NCI-H748 treated with DMSO at 0.1 percent for 48 hours (cell line): ENCODE data around the gene DIAPH1.
A peak's percentile ranks its signal among the peaks of the same experiment; 100 is the strongest.

Experiments
- DNase-seq: peaks from one replicate; lab custom pipeline; 2025; lab: John Stamatoyannopoulos, UW

Gene DIAPH1

GRCh38 chr5:141639357-141640050 is 20.7 kb upstream of the DIAPH1 start:
- no peak for DNase-seq

- no peak for DNase-seq
Measured at GRCh38 chr5:141638771-141639170, 20.0 kb upstream of the DIAPH1 start.

GRCh38 chr5:141637767-141638419 is 19.1 kb upstream of the DIAPH1 start:
- DNase-seq, result no peak

GRCh38 chr5:141637123-141637766 is 18.4 kb upstream of the DIAPH1 start:
- DNase-seq, result no peak

- peak; percentile 81 for DNase-seq
Measured at GRCh38 chr5:141636413-141637122, 17.8 kb upstream of the DIAPH1 start, which contains the start of the genes HDAC3 and RELL2. Gene HDAC3, minus strand, starts transcription at chr5:141636849. Its CDS starts 59 bp downstream, at chr5:141636790. Gene RELL2, plus strand, starts transcription at chr5:141636997. Its CDS starts 1,229 bp downstream, at chr5:141638226.

- no peak for DNase-seq
Measured at GRCh38 chr5:141636106-141636412, 17.3 kb upstream of the DIAPH1 start.

- DNase-seq, result no peak
Measured at GRCh38 chr5:141635646-141636045, 16.8 kb upstream of the DIAPH1 start.

GRCh38 chr5:141634720-141635119 is 15.9 kb upstream of the DIAPH1 start:
- no peak for DNase-seq

- DNase-seq, result no peak
Measured at GRCh38 chr5:141633871-141634561, 15.2 kb upstream of the DIAPH1 start.

- no peak for DNase-seq
Measured at GRCh38 chr5:141632650-141633049, 13.8 kb upstream of the DIAPH1 start.

- DNase-seq, result no peak
Measured at GRCh38 chr5:141630570-141631140, 11.9 kb upstream of the DIAPH1 start.

- DNase-seq, result no peak
Measured at GRCh38 chr5:141628175-141628788, 9.5 kb upstream of the DIAPH1 start.

GRCh38 chr5:141623611-141624010 is 4.8 kb upstream of the DIAPH1 start:
- no peak for DNase-seq

GRCh38 chr5:141623186-141623585 is 4.4 kb upstream of the DIAPH1 start:
- no peak for DNase-seq

- peak; percentile 45 for DNase-seq
Measured at GRCh38 chr5:141618030-141618803, 583 bp downstream of the DIAPH1 start.

- DNase-seq, result no peak
Measured at GRCh38 chr5:141617682-141618029, 1.1 kb downstream of the DIAPH1 start.

- DNase-seq, result no peak
Measured at GRCh38 chr5:141617128-141617527, 1.7 kb downstream of the DIAPH1 start.

- no peak for DNase-seq
Measured at GRCh38 chr5:141615991-141616720, 2.6 kb downstream of the DIAPH1 start.

- DNase-seq, result no peak
Measured at GRCh38 chr5:141613344-141613743, 5.5 kb downstream of the DIAPH1 start.

- DNase-seq, result no peak
Measured at GRCh38 chr5:141611289-141611688, 7.5 kb downstream of the DIAPH1 start.
